ENCODE data around the gene BCAS4.
"Not testable (repeated sequence)": the region's sequence is repeated elsewhere in the genome, so short reads cannot be mapped to it uniquely, and the experiment has no call there.

GRCh38 chr20:50768991-50769390 lies 25.9 kb upstream of the BCAS4 start:
- not testable (repeated sequence) for TF ChIP-seq CTCF, POLR2A, EP300 (IDR thresholded peaks at IDR 0.05)

Data from tibial nerve (tissue), 4 donors.